Heart left ventricle (tissue), 16 donors: ENCODE measurements around the gene ACAA1. TPM values are rescaled to one million over a fixed set of nuclear protein-coding genes. Genes with fewer than 3 reads are reported as not detected.
A peak's percentile ranks its signal among the peaks of the same experiment; 100 is the strongest.

Source experiments
- ATAC-seq, 4 donors: fragments of 200-7000 bp; cut with Tn5 transposase; one replicate each; pipeline ENCODE4 v1.9.1; 2020 to 2022; ENCODE audit warnings: moderate library complexity in 4 of 4, mild to moderate bottlenecking in 3 of 4, moderate number of reproducible peaks in 1 of 4
- DNase-seq, 5 donors: peaks; one replicate each; pipeline ENCODE4 v3.0.0-alpha.2; 2020
- H3K27ac ChIP-seq, 12 donors: fragments of 200-600 bp; sonication (generic) in 4 of 12; one replicate each; pipeline versions ENCODE4 v1.5.0 to v1.8.0; 2016 to 2022; ENCODE audit warnings: mild to moderate bottlenecking in 2 of 12
- H3K27me3 ChIP-seq, 9 donors: fragments of 200-600 bp; sonication (generic) in 2 of 9; one replicate each; pipeline versions ENCODE4 v1.5.1 to v1.8.0; 2016 to 2022; ENCODE audit warnings: mild to moderate bottlenecking in 3 of 9
- H3K36me3 ChIP-seq, 9 donors: fragments of 200-600 bp; sonication (generic) in 2 of 9; one replicate each; pipeline versions ENCODE4 v1.5.0 to v1.8.0; 2018 to 2022; ENCODE audit warnings: mild to moderate bottlenecking in 2 of 9
- H3K4me1 ChIP-seq, 12 donors: fragments of 200-600 bp; sonication (generic) in 4 of 12; one replicate each; pipeline versions ENCODE4 v1.5.0 to v1.8.0; 2016 to 2022; ENCODE audit warnings: mild to moderate bottlenecking in 3 of 12
- H3K4me3 ChIP-seq, 12 donors: fragments of 200-600 bp; sonication (generic) in 4 of 12; one replicate each; pipeline versions ENCODE4 v1.5.0 to v1.8.0; 2017 to 2022; ENCODE audit warnings: mild to moderate bottlenecking in 9 of 12, moderate library complexity in 4 of 12
- H3K9me3 ChIP-seq, 12 donors: fragments of 200-600 bp; sonication (generic) in 4 of 12; one replicate each; pipeline versions ENCODE4 v1.5.0 to v1.8.0; 2016 to 2022; ENCODE audit warnings: mild to moderate bottlenecking in 1 of 12
- CTCF ChIP-seq, 12 donors: fragments of 200-600 bp; sonication (generic) in 4 of 12; IDR thresholded peaks; one replicate each; pipeline versions ENCODE4 v1.5.0 to v1.8.0; 2018 to 2022; ENCODE audit warnings: antibody characterized with exemption in 12 of 12, mild to moderate bottlenecking in 5 of 12
- POLR2A ChIP-seq, 2 donors: fragments of 450-650 bp; IDR thresholded peaks; one replicate each; pipeline ENCODE4 v1.6.1; 2017; ENCODE audit warnings: antibody characterized with exemption in 2 of 2, mild to moderate bottlenecking in 2 of 2, moderate library complexity in 2 of 2
- WGBS, 4 donors: extraction: QIAGEN DNeasy Blood & Tissue Kit in 2 of 4; methylation state at CpG; one replicate each; pipeline versions ENCODE4 v1.1.5 to v1.1.7; 2013 to 2018; 5-methylcytosine and 5-hydroxymethylcytosine counted together
- intact Hi-C, 10 donors: fragments of 100-400 bp; cut with DNase I; formaldehyde crosslinking; loops; one replicate each; pipeline versions ENCODE4 v1.11.1 to v1.14.2; 2022
- polyA plus RNA-seq, 2 donors: library from polyadenylated mRNA; stranded (reverse); fragments of 200-250 nt; gene quantifications; one replicate each; pipeline ENCODE4 v1.2.3, GENCODE V29; 2013
- total RNA-seq, 9 donors: library from RNA; depleted of rRNA in 2 of 9; stranded (reverse); fragments of >200 nt in 2 of 9; fragmentation: NEBNext Ultra II Directional in 3 of 9; extraction: Animal tissue kit (Norgen Biotek cat#: 25700) in 3 of 9; gene quantifications; one replicate each; pipeline versions ENCODE4 v1.1.0 to v1.2.4, GENCODE V29; 2016 to 2023
- donor health status: ischemic (EF 13 %, LVEDD 7.1; RV severe dilation, severe dysfunction).
- donor health status: healthy with polysubstance abuse.
- donor health status: DM: no; HTN: yes; CAD: no.
- donor health status: DM: no; HTN: no; CAD: no.
- donor health status: ischemic (EF 25% LVEDD 6.9; RV normal size, moderate dysfunction).
- donor health status: ischemic (EF 25% LVEDD 5.7; RV mildly dilated, moderate dysfunction).
- donor health status: healthy.
- donor health status: DM: yes; HTN: yes; CAD: no.
- donor health status: ischemic (EF 35%, LVEDD 5.7; RV mildly dilated, moderate dysfunction).
- donor health status: nonischemic (EF 11% LVEDD 7.7; RV severe dilation, severe dysfunction).
- donor health status: DM: yes; HTN: yes; CAD: no.
- donor health status: PGD.
- donor health status: ischemic (EF 29% LVEDD 5.4; RV normal size, mild dysfunction).
- donor health status: nonischemic (EF 23%, LVEDD 6.1; RV moderate dilation, normal function).

The ACAA1 gene
- total and polyA plus RNA-seq, 11 donors = 62.7 to 139 (median 105) TPM

- Histone ChIP-seq H3K27me3 (no peaks in the 10 kb centered on the region), H3K36me3 (peaks cover 0 to 17% (median 13%) of the 10 kb centered on the region in 9 donors), H3K27ac (no peak overlapping the region), H3K9me3 (no peaks in the 10 kb centered on the region), H3K4me1 (peaks cover 0 to 12% (median 0%) of the 10 kb centered on the region in 12 donors), H3K4me3 (no peak overlapping the region)
- 73 to 78% (median 74%) methylated on average over 9 of the region's 9 CpGs for WGBS, 4 donors
- ATAC-seq = no peak
- intact Hi-C loops = loop anchor here in 7 of 10 donors (5.0 to 10.0 kb wide), 7 partner anchors 111 to 369 kb away; partner anchors contain the start of gene XYLB (in 2 of the 7)
- no peak for DNase-seq
- TF ChIP-seq POLR2A (IDR thresholded peaks at IDR 0.05) (no peak), CTCF (IDR thresholded peaks at IDR 0.05) (no peak)
Measured at GRCh38 chr3:38115645-38116427, 21.1 kb downstream of the ACAA1 start.

- DNase-seq (peak in 1 of 5 donors; percentile 11), ATAC-seq (no peak)
- H3K9me3 ChIP-seq = no peaks in the 10 kb centered on the region
- H3K4me1 ChIP-seq = peaks cover 0 to 12% (median 0%) of the 10 kb centered on the region in 12 donors
- intact Hi-C loops = loop anchor here in 7 of 10 donors (5.0 to 10.0 kb wide), 7 partner anchors 110 to 370 kb away; partner anchors contain the start of gene XYLB (in 2 of the 7)
- no peak overlapping the region for H3K27ac ChIP-seq
- 77 to 80% (median 79%) methylated on average over 9 to 13 of the region's 13 CpGs for WGBS, 4 donors
- H3K27me3 ChIP-seq = no peaks in the 10 kb centered on the region
- TF ChIP-seq CTCF (IDR thresholded peaks at IDR 0.05) (no peak), POLR2A (IDR thresholded peaks at IDR 0.05) (no peak)
- H3K36me3 ChIP-seq = peaks cover 0 to 12% (median 5%) of the 10 kb centered on the region in 9 donors
- H3K4me3 ChIP-seq = no peak overlapping the region
Measured at GRCh38 chr3:38114875-38115644, 21.9 kb downstream of the ACAA1 start.

- no peaks in the 10 kb centered on the region for H3K27me3 ChIP-seq
- ATAC-seq = no peak
- H3K27ac ChIP-seq = no peak overlapping the region
- no peak for TF ChIP-seq CTCF (IDR thresholded peaks at IDR 0.05)
- TF ChIP-seq POLR2A (IDR thresholded peaks at IDR 0.05) = no peak
- peaks cover 0 to 4% (median 0%) of the 10 kb centered on the region in 9 donors for H3K36me3 ChIP-seq
- no peak overlapping the region for H3K4me3 ChIP-seq
- H3K9me3 ChIP-seq = no peaks in the 10 kb centered on the region
- intact Hi-C loops = loop anchor here in 4 of 10 donors (10.0 kb wide), 4 partner anchors 109 to 371 kb away; partner anchors contain the start of gene XYLB (in 1 of the 4)
- peaks cover 0 to 12% (median 0%) of the 10 kb centered on the region in 12 donors for H3K4me1 ChIP-seq
- DNase-seq = peak in 2 of 5 donors; percentile 10 to 48
- 88 to 93% (median 90%) methylated on average over 8 to 13 of the region's 13 CpGs for WGBS, 4 donors
Measured at GRCh38 chr3:38114052-38114874, 22.7 kb downstream of the ACAA1 start.
